ENCODE results near the gene PIGP.
"Not testable (repeated sequence)": the region's sequence is repeated elsewhere in the genome, so short reads cannot be mapped to it uniquely, and the experiment has no call there.

DNA sequence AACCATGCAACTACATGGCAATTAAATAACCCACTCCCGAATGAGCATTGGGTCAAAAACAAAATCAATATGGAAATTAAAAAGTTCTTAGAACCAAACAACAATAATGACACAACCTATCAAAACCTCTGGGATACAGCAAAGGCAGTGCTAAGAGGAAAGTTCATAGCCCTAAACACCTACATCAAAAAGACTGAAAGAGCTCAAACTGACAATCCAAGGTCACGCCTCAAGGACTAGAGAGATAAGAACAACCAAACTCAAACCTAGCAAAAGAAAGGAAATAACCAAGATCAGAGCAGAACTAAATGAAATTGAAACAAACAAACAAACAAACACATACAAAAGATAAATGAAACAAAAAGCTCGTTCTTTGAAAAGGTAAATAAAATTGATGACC lies 23.1 kb downstream of the PIGP start:
- TF ChIP-seq, protein P1, sequence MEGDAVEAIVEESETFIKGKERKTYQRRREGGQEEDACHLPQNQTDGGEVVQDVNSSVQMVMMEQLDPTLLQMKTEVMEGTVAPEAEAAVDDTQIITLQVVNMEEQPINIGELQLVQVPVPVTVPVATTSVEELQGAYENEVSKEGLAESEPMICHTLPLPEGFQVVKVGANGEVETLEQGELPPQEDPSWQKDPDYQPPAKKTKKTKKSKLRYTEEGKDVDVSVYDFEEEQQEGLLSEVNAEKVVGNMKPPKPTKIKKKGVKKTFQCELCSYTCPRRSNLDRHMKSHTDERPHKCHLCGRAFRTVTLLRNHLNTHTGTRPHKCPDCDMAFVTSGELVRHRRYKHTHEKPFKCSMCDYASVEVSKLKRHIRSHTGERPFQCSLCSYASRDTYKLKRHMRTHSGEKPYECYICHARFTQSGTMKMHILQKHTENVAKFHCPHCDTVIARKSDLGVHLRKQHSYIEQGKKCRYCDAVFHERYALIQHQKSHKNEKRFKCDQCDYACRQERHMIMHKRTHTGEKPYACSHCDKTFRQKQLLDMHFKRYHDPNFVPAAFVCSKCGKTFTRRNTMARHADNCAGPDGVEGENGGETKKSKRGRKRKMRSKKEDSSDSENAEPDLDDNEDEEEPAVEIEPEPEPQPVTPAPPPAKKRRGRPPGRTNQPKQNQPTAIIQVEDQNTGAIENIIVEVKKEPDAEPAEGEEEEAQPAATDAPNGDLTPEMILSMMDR (IDR thresholded peaks at IDR 0.05), result not testable (repeated sequence)
- TF ChIP-seq EP300 (IDR thresholded peaks at IDR 0.05), result not testable (repeated sequence)

Data from ovary (tissue), 3 donors.